DND-41 (cell line): ENCODE measurements around the gene TBC1D4.

Experiments
- EZH2 ChIP-seq: IDR thresholded peaks from 3 replicates; pipeline ENCODE4 v1.6.1; 2012; ENCODE audit warnings: borderline replicate concordance, low read depth, mild to moderate bottlenecking, moderate library complexity, low read length, inconsistent platforms; ENCODE audit not compliant: severe bottlenecking
- TF ChIP-seq, protein P1 (sequence below): IDR thresholded peaks from 2 replicates; pipeline ENCODE4 v1.5.1; 2012; ENCODE audit warnings: borderline replicate concordance, low read length, moderate library complexity, mild to moderate bottlenecking; ENCODE audit not compliant: poor library complexity, severe bottlenecking; ENCODE audit errors: extremely low read depth

DNA sequence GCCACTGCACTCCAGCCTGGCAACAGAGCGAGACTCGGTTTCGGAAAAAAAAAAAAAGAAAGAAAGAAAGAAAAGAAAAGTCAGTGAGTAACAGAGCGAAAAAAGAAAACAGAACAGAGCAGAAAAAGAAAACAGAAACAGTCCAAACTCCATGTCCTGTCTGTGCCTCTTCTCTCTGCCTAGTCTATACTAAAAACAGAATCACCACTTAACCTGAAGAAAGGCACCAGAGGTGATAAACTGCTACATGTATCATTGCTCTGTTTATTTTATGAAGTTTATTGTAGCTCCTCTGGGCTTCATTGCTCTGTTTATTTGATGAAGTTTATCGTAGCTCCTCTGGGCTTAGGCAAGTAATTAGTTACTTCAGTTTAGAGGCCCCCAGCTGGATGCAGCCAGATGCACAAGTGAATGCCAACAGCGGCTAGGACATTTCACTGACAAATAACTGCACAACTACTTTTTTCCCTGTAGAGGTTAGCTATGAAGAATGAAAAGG lies 39.2 kb downstream of the TBC1D4 start:
- TF ChIP-seq, protein P1, sequence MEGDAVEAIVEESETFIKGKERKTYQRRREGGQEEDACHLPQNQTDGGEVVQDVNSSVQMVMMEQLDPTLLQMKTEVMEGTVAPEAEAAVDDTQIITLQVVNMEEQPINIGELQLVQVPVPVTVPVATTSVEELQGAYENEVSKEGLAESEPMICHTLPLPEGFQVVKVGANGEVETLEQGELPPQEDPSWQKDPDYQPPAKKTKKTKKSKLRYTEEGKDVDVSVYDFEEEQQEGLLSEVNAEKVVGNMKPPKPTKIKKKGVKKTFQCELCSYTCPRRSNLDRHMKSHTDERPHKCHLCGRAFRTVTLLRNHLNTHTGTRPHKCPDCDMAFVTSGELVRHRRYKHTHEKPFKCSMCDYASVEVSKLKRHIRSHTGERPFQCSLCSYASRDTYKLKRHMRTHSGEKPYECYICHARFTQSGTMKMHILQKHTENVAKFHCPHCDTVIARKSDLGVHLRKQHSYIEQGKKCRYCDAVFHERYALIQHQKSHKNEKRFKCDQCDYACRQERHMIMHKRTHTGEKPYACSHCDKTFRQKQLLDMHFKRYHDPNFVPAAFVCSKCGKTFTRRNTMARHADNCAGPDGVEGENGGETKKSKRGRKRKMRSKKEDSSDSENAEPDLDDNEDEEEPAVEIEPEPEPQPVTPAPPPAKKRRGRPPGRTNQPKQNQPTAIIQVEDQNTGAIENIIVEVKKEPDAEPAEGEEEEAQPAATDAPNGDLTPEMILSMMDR = no peak
- TF ChIP-seq EZH2 = no peak
